Keratinocyte (primary cell): ENCODE measurements around the gene KCNH1.

Experiments
- CTCF ChIP-seq, 3 experiments: IDR thresholded peaks in 1 of 3; conservative IDR thresholded peaks in 1 of 3; optimal IDR thresholded peaks in 1 of 3; 2 replicates in 2 of 3; 3 replicates in 1 of 3; pipeline versions ENCODE3 to v1.5.1; 2011; ENCODE audit warnings: low read length in 3 of 3, mild to moderate bottlenecking in 3 of 3, moderate library complexity in 2 of 3, control low read depth in 1 of 3, inconsistent platforms in 1 of 3; ENCODE audit not compliant: insufficient read depth in 2 of 3; ENCODE audit errors: extremely low read depth in 1 of 3
- EZH2 ChIP-seq: IDR thresholded peaks from one replicate; pipeline ENCODE4 v1.6.1; 2012; ENCODE audit warnings: inconsistent platforms, mild to moderate bottlenecking, low read length, moderate library complexity

- no peak for TF ChIP-seq CTCF (optimal IDR thresholded peaks at IDR 0.05 in 1 of 3, IDR thresholded peaks at IDR 0.05 in 1 of 3, conservative IDR thresholded peaks at IDR 0.05 in 1 of 3; ENCODE audit: extremely low read depth in 1 of 3, insufficient read depth in 2 of 3, low read length in 3 of 3)
- no peak for TF ChIP-seq EZH2
These were observed 459.8 kb downstream of the KCNH1 start for GRCh38 chr1:210674151-210674550.
